MM.1S (cell line): Measurements from ENCODE around the gene DUS3L.

Experiments
- DNase-seq: peaks from one replicate; pipeline ENCODE4 v3.0.0-alpha.2; 2015
- H2AFZ ChIP-seq: fragments of 300-600 bp; sonication (generic); 2 replicates; pipeline ENCODE4 v1.6.0; 2016; ENCODE audit warnings: antibody characterized with exemption, low read length
- H3F3A ChIP-seq: fragments of 300-600 bp; sonication (generic); 2 replicates; pipeline ENCODE4 v1.6.1; 2016; ENCODE audit warnings: mild to moderate bottlenecking, antibody characterized with exemption, low read length, moderate library complexity, mixed read lengths; ENCODE audit not compliant: insufficient read depth
- H3K27ac ChIP-seq: fragments of 300-600 bp; sonication (generic); 2 replicates; pipeline ENCODE4 v1.5.1; 2016; ENCODE audit warnings: mild to moderate bottlenecking, low read length
- H3K27me3 ChIP-seq: fragments of 300-600 bp; sonication (generic); replicated peaks from 2 replicates; pipeline ENCODE4 v1.6.0; 2016; ENCODE audit warnings: low read length; ENCODE audit not compliant: insufficient read depth
- H3K36me3 ChIP-seq: fragments of 300-600 bp; sonication (generic); replicated peaks from 2 replicates; pipeline ENCODE4 v1.6.1; 2016; ENCODE audit warnings: mild to moderate bottlenecking, low read length, mixed read lengths; ENCODE audit not compliant: insufficient read depth
- H3K4me1 ChIP-seq: fragments of 300-600 bp; sonication (generic); 2 replicates; pipeline ENCODE4 v1.6.1; 2016; ENCODE audit warnings: low read length, mixed read lengths
- H3K4me2 ChIP-seq: fragments of 300-600 bp; sonication (generic); 2 replicates; pipeline ENCODE4 v1.6.0; 2016; ENCODE audit warnings: low read depth, low read length
- H3K4me3 ChIP-seq: fragments of 300-600 bp; sonication (generic); 2 replicates; pipeline ENCODE4 v1.5.1; 2016; ENCODE audit warnings: low read length, mixed read lengths
- H3K79me2 ChIP-seq: fragments of 300-600 bp; sonication (generic); 2 replicates; pipeline ENCODE4 v1.6.1; 2016; ENCODE audit warnings: mixed run types, low read length, mixed read lengths
- H3K9ac ChIP-seq: fragments of 300-600 bp; sonication (generic); 2 replicates; pipeline ENCODE4 v1.6.1; 2016; ENCODE audit warnings: low read length, mixed read lengths
- H3K9me2 ChIP-seq: fragments of 300-600 bp; sonication (generic); replicated peaks from 2 replicates; pipeline ENCODE4 v1.6.1; 2016; ENCODE audit warnings: mild to moderate bottlenecking, low read length, mixed read lengths; ENCODE audit not compliant: insufficient read depth
- H3K9me3 ChIP-seq: fragments of 300-600 bp; sonication (generic); replicated peaks from 2 replicates; pipeline ENCODE4 v1.6.1; 2016; ENCODE audit warnings: mild to moderate bottlenecking, low read length, mixed read lengths; ENCODE audit not compliant: insufficient read depth
- H4K20me1 ChIP-seq: fragments of 300-600 bp; sonication (generic); 2 replicates; pipeline ENCODE4 v1.6.1; 2016; ENCODE audit warnings: mild to moderate bottlenecking, low read length, moderate library complexity, mixed read lengths; ENCODE audit not compliant: insufficient read depth
- CTCF ChIP-seq: fragments of 300-600 bp; sonication (generic); IDR thresholded peaks from 2 replicates; pipeline ENCODE4 v1.5.1; 2016; ENCODE audit warnings: antibody characterized with exemption, low read length, mixed read lengths
- EZH2 ChIP-seq: fragments of 300-600 bp; sonication (generic); optimal IDR thresholded peaks from 2 replicates; pipeline ENCODE3; 2017; ENCODE audit warnings: low read depth, mild to moderate bottlenecking, antibody characterized with exemption, low read length, mixed read lengths
- EZH2phosphoT487 ChIP-seq: fragments of 300-600 bp; sonication (generic); IDR thresholded peaks from 2 replicates; pipeline ENCODE4 v1.6.1; 2018; ENCODE audit warnings: antibody characterized with exemption, low read length

The DUS3L gene

GRCh38 chr19:5743630-5744029 is 47.3 kb downstream of the DUS3L start:
- Histone ChIP-seq H3F3A (no peaks in the 10 kb centered on the region), H3K36me3 (no peaks in the 10 kb centered on the region), H3K9me2 (no peaks in the 10 kb centered on the region), H2AFZ (no peak overlapping the region), H3K9ac (no peak overlapping the region), H3K4me1 (no peaks in the 10 kb centered on the region), H4K20me1 (no peaks in the 10 kb centered on the region), H3K4me3 (no peak overlapping the region), H3K27me3 (peaks cover 91% of the 10 kb centered on the region), H3K4me2 (no peak overlapping the region), H3K79me2 (no peaks in the 10 kb centered on the region), H3K27ac (no peak overlapping the region), H3K9me3 (no peaks in the 10 kb centered on the region)
- no peak for TF ChIP-seq EZH2
- TF ChIP-seq EZH2phosphoT487: no peak
- TF ChIP-seq CTCF: no peak
- no peak for DNase-seq

- no peak for TF ChIP-seq EZH2
- no peak for TF ChIP-seq EZH2phosphoT487
- no peak for TF ChIP-seq CTCF
- Histone ChIP-seq H3K4me2 (no peak overlapping the region), H3K79me2 (no peaks in the 10 kb centered on the region), H3F3A (no peaks in the 10 kb centered on the region), H3K9me2 (no peaks in the 10 kb centered on the region), H3K27ac (no peak overlapping the region), H3K27me3 (peaks cover 91% of the 10 kb centered on the region), H3K36me3 (no peaks in the 10 kb centered on the region), H3K9ac (no peak overlapping the region), H3K4me1 (no peaks in the 10 kb centered on the region), H3K9me3 (no peaks in the 10 kb centered on the region), H3K4me3 (no peak overlapping the region), H4K20me1 (no peaks in the 10 kb centered on the region), H2AFZ (no peak overlapping the region)
- DNase-seq: no peak
These were observed 48.9 kb downstream of the DUS3L start for GRCh38 chr19:5742051-5742450.

- no peak overlapping the region for H3K4me2 ChIP-seq
- H3K27me3 ChIP-seq: peaks cover 83% of the 10 kb centered on the region
- H3K9me3 ChIP-seq: no peaks in the 10 kb centered on the region
- H2AFZ ChIP-seq: no peak overlapping the region
- no peaks in the 10 kb centered on the region for H4K20me1 ChIP-seq
- TF ChIP-seq EZH2phosphoT487: no peak
- TF ChIP-seq CTCF: no peak
- no peak for TF ChIP-seq EZH2
- no peaks in the 10 kb centered on the region for H3K4me1 ChIP-seq
- H3K36me3 ChIP-seq: no peaks in the 10 kb centered on the region
- H3K9me2 ChIP-seq: no peaks in the 10 kb centered on the region
- H3K27ac ChIP-seq: no peak overlapping the region
- H3K9ac ChIP-seq: no peak overlapping the region
- no peak for DNase-seq
- H3F3A ChIP-seq: no peaks in the 10 kb centered on the region
- no peaks in the 10 kb centered on the region for H3K79me2 ChIP-seq
- H3K4me3 ChIP-seq: no peak overlapping the region
These were observed 52.5 kb downstream of the DUS3L start for GRCh38 chr19:5738423-5738822.
